Activated T-helper 9 cell treated with anti-CD3 and anti-CD28 coated beads, Interleukin-2, amount 50 U/mL, for 16 hours (primary cell): ENCODE measurements around the gene ZNF608.

ENCODE experiments used
- DNase-seq: peaks from one replicate; pipeline ENCODE4 v3.0.0-alpha.2; 2020; ENCODE audit warnings: low read depth

ZNF608 gene

DNA sequence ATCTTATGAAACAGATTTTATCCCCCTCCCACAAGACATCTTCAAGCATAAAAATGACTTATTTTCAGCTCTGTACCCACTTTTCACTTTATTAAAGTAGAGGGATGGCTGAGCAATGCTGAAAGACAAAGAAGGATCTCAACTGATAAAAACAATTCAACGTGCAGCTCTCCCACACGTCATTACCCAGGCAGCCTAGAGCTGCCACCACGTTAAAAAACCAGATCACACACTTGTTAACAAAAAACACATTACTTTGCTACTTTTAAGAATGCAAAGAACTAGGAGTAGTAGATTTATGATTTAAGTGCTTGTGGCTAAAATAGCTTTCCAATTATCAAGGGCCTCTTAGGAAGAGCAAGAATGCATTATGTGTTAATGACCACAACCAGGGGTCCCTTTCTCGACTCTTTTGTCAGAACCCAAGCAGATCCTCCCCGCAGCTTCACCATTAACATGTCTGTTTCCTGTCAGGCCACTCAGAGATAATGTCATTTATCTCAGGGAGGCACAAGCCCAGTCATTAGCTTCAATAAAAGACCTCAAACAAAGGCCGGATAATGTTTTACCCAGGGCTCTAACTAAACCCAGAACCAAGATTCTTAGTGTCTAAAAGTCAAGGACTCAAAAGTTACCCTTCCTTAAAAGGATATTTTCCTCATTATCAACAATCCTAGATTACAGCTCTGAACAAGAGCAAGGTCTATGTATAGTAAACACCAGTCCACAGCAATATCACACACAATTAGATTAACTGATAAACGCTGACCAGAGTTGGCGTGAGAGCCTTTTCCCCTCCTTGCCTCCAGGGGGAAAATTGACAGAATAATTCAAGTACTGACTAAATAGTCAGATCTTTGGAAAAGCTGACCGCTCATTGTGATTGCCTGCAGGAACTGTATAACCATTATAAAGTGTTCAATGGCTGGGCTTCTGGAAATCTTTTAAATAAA, 7.5 kb downstream of the ZNF608 start:
- no peak for DNase-seq

- no peak for DNase-seq
These were observed 8.8 kb downstream of the ZNF608 start for GRCh38 chr5:124737651-124738050.

GRCh38 chr5:124736805-124737188, 9.6 kb downstream of the ZNF608 start:
- no peak for DNase-seq

- DNase-seq: no peak
These were observed 10.2 kb downstream of the ZNF608 start for GRCh38 chr5:124736082-124736804.

- no peak for DNase-seq
These were observed 11.1 kb downstream of the ZNF608 start for GRCh38 chr5:124735169-124735858.

DNA sequence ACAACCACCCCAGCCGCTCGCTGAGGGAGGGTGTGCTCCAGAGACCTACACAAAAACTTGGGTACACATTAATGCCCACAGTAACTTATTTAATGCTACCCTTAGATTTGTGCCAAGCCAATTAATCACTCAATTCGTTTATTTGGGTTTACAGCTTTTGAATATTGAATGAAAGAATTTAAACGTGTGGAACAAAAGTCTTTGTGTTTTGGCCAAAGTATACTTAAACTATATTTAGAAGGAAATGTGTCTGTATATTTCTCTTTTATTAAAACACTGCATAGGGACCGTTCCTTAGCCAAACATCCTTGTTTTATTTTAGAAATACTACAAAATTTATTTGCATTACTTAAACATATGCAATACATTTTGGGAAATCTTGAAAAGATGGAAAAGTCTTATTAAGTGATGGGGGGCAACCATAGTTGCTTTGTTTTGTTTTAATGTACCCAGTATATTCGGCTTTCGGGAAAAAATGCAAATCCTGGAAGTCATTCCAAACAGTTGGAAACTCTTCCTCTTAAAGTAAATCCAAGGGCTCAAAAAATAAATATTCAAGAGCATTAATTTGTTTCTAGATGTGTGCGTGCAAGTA, 11.8 kb downstream of the ZNF608 start:
- no peak for DNase-seq

DNA sequence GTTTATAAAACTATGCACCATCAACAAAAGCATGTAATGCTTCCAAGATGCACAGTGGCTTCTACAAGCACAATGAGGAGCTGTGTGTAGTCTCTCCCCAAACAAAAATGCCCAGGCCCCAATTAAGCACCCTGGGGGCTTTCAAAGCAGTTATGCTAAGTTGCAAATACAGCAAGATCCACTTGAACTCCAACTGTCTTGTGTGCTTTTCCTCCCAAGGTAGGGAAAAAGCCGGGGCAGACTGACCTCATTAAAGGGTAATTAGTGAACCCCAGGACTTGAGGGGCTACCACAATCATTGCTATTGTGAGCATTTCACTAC, 13.1 kb downstream of the ZNF608 start:
- no peak for DNase-seq

DNA sequence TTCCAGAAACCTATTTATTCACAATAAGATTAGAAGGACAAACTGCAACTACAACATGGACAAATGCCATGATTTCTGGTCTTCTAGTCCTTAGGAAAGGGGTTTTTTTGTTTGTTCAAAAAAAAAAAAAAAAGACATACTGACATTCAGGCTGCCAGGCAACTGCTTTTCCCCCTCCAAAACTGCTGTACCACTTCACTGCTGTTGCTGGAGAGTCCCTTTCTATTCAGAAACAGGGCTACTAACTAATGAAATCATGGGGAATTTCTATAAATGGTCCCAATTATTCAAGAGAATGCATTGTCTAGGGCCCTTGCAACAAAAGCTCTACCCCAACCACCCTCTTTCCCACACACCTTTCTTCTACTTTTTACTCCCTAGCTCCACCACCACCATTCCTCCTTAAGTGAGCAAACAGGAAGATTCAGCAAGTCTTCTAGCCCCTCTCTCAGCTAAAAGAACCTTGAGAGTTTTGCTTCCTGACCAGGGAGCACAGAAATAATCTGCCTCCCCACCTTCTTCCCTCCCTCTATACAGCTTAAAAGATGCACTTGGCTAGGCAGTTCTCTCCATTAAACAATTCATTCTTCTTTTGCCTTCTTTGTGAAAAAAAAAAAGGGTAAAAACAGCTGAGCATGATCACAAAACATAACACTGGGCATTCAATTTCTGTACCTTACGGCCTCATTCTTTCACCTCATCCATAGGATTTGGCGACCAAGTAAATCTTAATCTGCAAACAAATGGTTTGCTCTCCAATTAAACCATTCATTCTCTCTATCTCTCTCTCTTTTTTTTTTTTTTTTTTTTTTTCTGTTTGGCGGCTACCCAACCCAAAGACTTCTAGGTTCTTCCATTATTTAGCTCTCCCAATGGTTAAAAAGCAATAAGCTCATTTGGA, 13.8 kb downstream of the ZNF608 start:
- no peak for DNase-seq

DNA sequence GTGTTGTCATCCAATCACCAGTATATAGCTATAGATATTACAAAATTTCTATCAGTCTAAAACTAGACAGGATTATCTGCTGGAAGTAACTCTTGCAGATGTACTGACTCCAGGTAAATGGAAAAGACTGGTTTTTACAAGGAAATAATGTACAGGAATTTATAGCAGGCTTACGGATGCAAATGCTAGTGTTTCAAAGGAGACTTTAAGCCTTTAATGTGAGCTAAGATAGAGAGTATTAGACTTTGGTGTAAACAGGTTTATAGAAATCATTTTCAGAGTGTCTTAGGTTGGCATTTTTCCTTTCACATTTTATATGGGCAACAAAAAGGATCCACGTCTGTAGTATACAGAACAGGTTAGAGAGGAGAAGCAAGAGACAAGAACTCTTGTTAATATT, 16.1 kb downstream of the ZNF608 start:
- no peak for DNase-seq

DNA sequence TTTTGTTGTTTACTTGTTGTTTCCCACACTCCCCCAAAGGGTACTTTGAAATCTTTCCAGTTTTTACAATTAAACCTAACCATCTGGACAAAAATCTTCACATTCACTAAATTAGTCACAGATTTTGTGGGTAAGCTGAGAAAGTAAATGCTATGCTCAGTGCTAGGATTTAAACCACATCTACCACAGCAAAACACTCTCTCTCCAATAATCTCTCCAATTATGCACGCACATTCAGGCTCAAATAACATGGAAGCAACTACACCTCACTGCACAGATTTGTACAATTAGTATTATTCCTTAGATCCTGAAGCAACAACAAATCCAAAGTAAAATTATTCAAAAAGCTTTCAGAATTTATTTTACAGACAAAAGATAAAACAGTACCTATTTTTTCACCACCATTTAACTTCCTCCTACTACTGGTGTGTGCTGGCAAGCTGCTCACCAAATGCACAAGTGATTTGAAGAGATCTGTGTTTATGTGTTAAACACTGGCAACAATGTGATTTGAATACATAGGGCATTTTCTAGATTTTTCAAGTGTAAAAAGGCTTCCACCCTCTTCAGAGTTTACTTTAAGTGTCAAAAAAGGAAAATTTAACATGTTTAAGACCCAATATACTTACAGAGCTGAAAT, 16.6 kb downstream of the ZNF608 start:
- no peak for DNase-seq

GRCh38 chr5:124728968-124729332, 17.5 kb downstream of the ZNF608 start:
- no peak for DNase-seq

GRCh38 chr5:124728331-124728967, 18.0 kb downstream of the ZNF608 start:
- no peak for DNase-seq

- DNase-seq: no peak
These were observed 19.6 kb downstream of the ZNF608 start for GRCh38 chr5:124726631-124727362.

GRCh38 chr5:124725622-124726258, 20.7 kb downstream of the ZNF608 start:
- DNase-seq: no peak

- no peak for DNase-seq
These were observed 21.4 kb downstream of the ZNF608 start for GRCh38 chr5:124725040-124725434.

DNA sequence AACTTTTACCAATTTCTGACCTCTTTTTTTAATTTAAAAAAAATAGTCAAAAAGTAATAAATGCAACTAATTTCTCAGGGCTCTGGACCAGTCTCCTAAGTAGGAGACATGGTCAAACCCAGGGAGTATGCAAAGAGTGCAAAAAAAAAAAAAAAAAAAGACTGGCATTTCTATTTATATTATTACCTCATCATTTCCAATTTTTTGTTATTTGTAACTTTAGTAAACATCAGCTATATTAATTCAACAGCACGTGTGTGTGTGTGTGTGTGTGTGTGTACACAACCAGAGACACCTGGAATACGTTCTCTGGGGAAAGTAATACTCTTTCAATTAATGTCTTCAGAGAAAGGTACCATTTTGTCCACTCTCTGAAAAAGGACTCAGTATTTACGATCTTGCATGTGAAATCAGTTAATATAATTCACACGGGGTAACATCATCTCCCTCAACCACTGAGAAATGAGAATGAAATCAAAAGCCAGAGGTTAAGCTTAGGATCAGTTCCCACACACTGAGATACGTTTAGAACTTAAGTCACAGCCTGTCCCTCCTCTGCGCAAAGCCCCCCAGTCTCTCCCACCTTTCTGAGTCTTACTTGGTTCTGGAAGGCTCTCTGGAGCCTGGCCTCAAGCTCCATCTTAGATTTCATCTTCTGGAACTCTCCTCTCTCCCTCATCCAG, 21.9 kb downstream of the ZNF608 start:
- no peak for DNase-seq

GRCh38 chr5:124721229-124721735, 25.2 kb downstream of the ZNF608 start:
- no peak for DNase-seq

DNA sequence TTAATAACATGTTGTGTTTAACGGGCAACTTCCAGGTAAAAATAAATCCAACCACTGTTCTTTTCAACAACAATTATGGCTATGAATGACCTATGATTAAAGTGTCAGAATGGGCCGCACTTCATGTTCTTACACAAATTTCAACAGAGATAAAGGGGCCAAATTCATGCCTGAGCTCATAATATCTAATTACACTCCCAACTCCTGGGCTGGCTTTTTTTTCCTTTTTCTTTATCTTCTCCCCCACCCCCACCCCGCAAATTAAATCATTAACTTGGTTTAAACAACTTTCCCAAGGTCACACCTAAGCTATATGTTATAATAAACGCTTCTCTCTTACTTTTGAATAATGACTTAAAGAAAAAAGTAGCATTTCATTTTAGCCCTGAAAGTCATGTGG, 25.8 kb downstream of the ZNF608 start:
- DNase-seq: no peak
